ENCODE measurements around the gene ABCC1. TPM values are rescaled to one million over a fixed set of nuclear protein-coding genes. Genes with fewer than 3 reads are reported as not detected.
A peak's percentile ranks its signal among the peaks of the same experiment; 100 is the strongest.

ABCC1 gene
- total RNA-seq, 2 donors from 2014 or later, result 33.4 to 87.7 TPM

GRCh38 chr16:16022683-16023064 lies 73.3 kb downstream of the ABCC1 start:
- TF ChIP-seq POLR2A (IDR thresholded peaks at IDR 0.05), result no peak
- no peak for TF ChIP-seq CTCF (IDR thresholded peaks at IDR 0.05)
- no peak for TF ChIP-seq POLR2AphosphoS5 (IDR thresholded peaks at IDR 0.05)
- 78% methylated on average over 5 of the region's 5 CpGs for WGBS
- H3K9me3 ChIP-seq, result no peaks in the 10 kb centered on the region
- intact Hi-C loops (cut with DNase I), result loop anchor here (5.0 kb wide), 2 partner anchors 45 to 70 kb away; no protein-coding TSS in a partner anchor
- H3K4me1 ChIP-seq (replicated peaks), result peaks cover 6% of the 10 kb centered on the region
- no peak overlapping the region for H3K4me3 ChIP-seq
- no peaks in the 10 kb centered on the region for H3K36me3 ChIP-seq
- H3K27ac ChIP-seq, result peak overlapping the region; percentile 39 to 48
- no peak for DNase-seq (ENCODE audit: low spot score)
- H3K27me3 ChIP-seq (replicated peaks; ENCODE audit: insufficient read depth), result no peaks in the 10 kb centered on the region

GRCh38 chr16:16025214-16025968 lies 76.0 kb downstream of the ABCC1 start:
- Histone ChIP-seq H3K27me3 (replicated peaks; ENCODE audit: insufficient read depth) (no peaks in the 10 kb centered on the region), H3K36me3 (no peaks in the 10 kb centered on the region), H3K4me1 (replicated peaks) (peaks cover 20% of the 10 kb centered on the region), H3K27ac (peak overlapping the region; percentile 56 to 66), H3K4me3 (no peak overlapping the region), H3K9me3 (no peaks in the 10 kb centered on the region)
- WGBS, result 73% methylated on average over 11 of the region's 11 CpGs
- DNase-seq (ENCODE audit: low spot score), result peak; percentile 46
- intact Hi-C loops (cut with DNase I), result no loop called here
- no peak for TF ChIP-seq CTCF (IDR thresholded peaks at IDR 0.05)
- TF ChIP-seq POLR2AphosphoS5 (IDR thresholded peaks at IDR 0.05), result peak; percentile 64

GRCh38 chr16:16027728-16028310 lies 78.4 kb downstream of the ABCC1 start:
- Histone ChIP-seq H3K9me3 (no peaks in the 10 kb centered on the region), H3K27ac (peak overlapping the region; percentile 8 to 74), H3K36me3 (no peaks in the 10 kb centered on the region), H3K4me1 (replicated peaks) (peaks cover 18% of the 10 kb centered on the region), H3K27me3 (replicated peaks; ENCODE audit: insufficient read depth) (no peaks in the 10 kb centered on the region), H3K4me3 (no peak overlapping the region)
- intact Hi-C loops (cut with DNase I), result no loop called here
- 71% methylated on average over 11 of the region's 11 CpGs for WGBS
- DNase-seq (ENCODE audit: low spot score), result no peak
- TF ChIP-seq CTCF (IDR thresholded peaks at IDR 0.05) (no peak), POLR2A (IDR thresholded peaks at IDR 0.05) (no peak), POLR2AphosphoS5 (IDR thresholded peaks at IDR 0.05) (no peak)

- H3K4me1 ChIP-seq (replicated peaks), result peaks cover 18% of the 10 kb centered on the region
Measured at GRCh38 chr16:16028311-16028999, 79.0 kb downstream of the ABCC1 start.

More at GRCh38 chr16:16028311-16028999, 79.0 kb downstream of the ABCC1 start:
- Histone ChIP-seq H3K27me3 (replicated peaks; ENCODE audit: insufficient read depth) (no peaks in the 10 kb centered on the region), H3K27ac (peak overlapping the region; percentile 8 to 74), H3K9me3 (no peaks in the 10 kb centered on the region), H3K4me3 (no peak overlapping the region), H3K36me3 (no peaks in the 10 kb centered on the region)
- intact Hi-C loops (cut with DNase I), result no loop called here
- 75% methylated on average over 19 of the region's 19 CpGs for WGBS
- DNase-seq (ENCODE audit: low spot score), result no peak
- TF ChIP-seq POLR2AphosphoS5 (IDR thresholded peaks at IDR 0.05) (no peak), POLR2A (IDR thresholded peaks at IDR 0.05) (no peak), CTCF (IDR thresholded peaks at IDR 0.05) (no peak)
